H9 (cell line): ENCODE results near the gene PLA2G4E. TPM values are rescaled to one million over a fixed set of nuclear protein-coding genes. Genes with fewer than 3 reads are reported as not detected.
A peak's percentile ranks its signal among the peaks of the same experiment; 100 is the strongest.

ENCODE experiments used
- DNase-seq: peaks from one replicate; pipeline ENCODE4 v3.0.0-alpha.2; 2017
- H2AFZ ChIP-seq: one replicate; pipeline ENCODE4 v1.6.1; 2013; ENCODE audit warnings: mild to moderate bottlenecking, low read length, control low read depth, moderate library complexity
- H2AK5ac ChIP-seq: 2 replicates; pipeline ENCODE4 v1.6.1; 2013; ENCODE audit warnings: low read length, control low read depth, mixed read lengths; ENCODE audit not compliant: insufficient read length
- H2BK120ac ChIP-seq: one replicate; pipeline ENCODE4 v1.6.1; 2013; ENCODE audit warnings: low read depth, mild to moderate bottlenecking, low read length, control low read depth, inconsistent platforms; ENCODE audit not compliant: poor library complexity, severe bottlenecking
- H2BK12ac ChIP-seq: 2 replicates; pipeline ENCODE4 v1.6.1; 2013; ENCODE audit warnings: low read length, control low read depth, mixed read lengths, low read depth; ENCODE audit not compliant: insufficient read length
- H2BK15ac ChIP-seq: 2 replicates; pipeline ENCODE4 v1.6.1; 2013; ENCODE audit warnings: low read depth, low read length, control low read depth
- H2BK20ac ChIP-seq: one replicate; pipeline ENCODE4 v1.6.1; 2013; ENCODE audit warnings: low read depth, mild to moderate bottlenecking, low read length, control low read depth, inconsistent platforms; ENCODE audit not compliant: poor library complexity, severe bottlenecking
- H2BK5ac ChIP-seq: 2 replicates; pipeline ENCODE4 v1.6.1; 2013; ENCODE audit warnings: low read length, control low read depth, mixed read lengths; ENCODE audit not compliant: insufficient read length
- H3K14ac ChIP-seq: 2 replicates; pipeline ENCODE4 v1.6.1; 2013; ENCODE audit warnings: low read length, control low read depth; ENCODE audit not compliant: insufficient read depth
- H3K18ac ChIP-seq: 2 replicates; pipeline ENCODE4 v1.6.1; 2013; ENCODE audit warnings: low read depth, mild to moderate bottlenecking, mixed read lengths, low read length, control low read depth; ENCODE audit not compliant: insufficient read length
- H3K23ac ChIP-seq: 2 replicates; pipeline ENCODE4 v1.6.1; 2013; ENCODE audit warnings: low read length, control low read depth, mixed read lengths, low read depth; ENCODE audit not compliant: insufficient read length
- H3K23me2 ChIP-seq: 2 replicates; pipeline ENCODE4 v1.6.1; 2013; ENCODE audit warnings: low read depth, mild to moderate bottlenecking, mixed read lengths, low read length, control low read depth; ENCODE audit not compliant: insufficient read length, poor library complexity, severe bottlenecking
- H3K27ac ChIP-seq: 2 replicates; pipeline ENCODE4 v1.5.1; 2013; ENCODE audit warnings: low read length, control low read depth, mixed read lengths, low read depth; ENCODE audit not compliant: insufficient read length
- H3K27me3 ChIP-seq: 2 replicates; pipeline ENCODE4 v1.6.1; 2013; ENCODE audit warnings: low read length, control low read depth, inconsistent platforms; ENCODE audit not compliant: insufficient read depth
- H3K4ac ChIP-seq: 2 replicates; pipeline ENCODE4 v1.6.1; 2013; ENCODE audit warnings: low read depth, mild to moderate bottlenecking, control low read depth, inconsistent platforms, low read length, moderate library complexity
- H3K4me1 ChIP-seq: 2 replicates; pipeline ENCODE4 v1.6.1; 2013; ENCODE audit warnings: low read length, control low read depth, inconsistent platforms; ENCODE audit not compliant: insufficient read depth
- H3K4me2 ChIP-seq: 2 replicates; pipeline ENCODE4 v1.6.1; 2013; ENCODE audit warnings: low read length, control low read depth, mixed read lengths; ENCODE audit not compliant: insufficient read length, insufficient read depth
- H3K56ac ChIP-seq: 2 replicates; pipeline ENCODE4 v1.6.1; 2013; ENCODE audit warnings: low read depth, mild to moderate bottlenecking, mixed read lengths, low read length, control low read depth; ENCODE audit not compliant: insufficient read length
- H3K79me1 ChIP-seq: 2 replicates; pipeline ENCODE4 v1.6.1; 2013; ENCODE audit warnings: low read depth, mild to moderate bottlenecking, moderate library complexity, low read length, control low read depth, inconsistent platforms; ENCODE audit not compliant: insufficient read depth, poor library complexity, severe bottlenecking
- H3K79me2 ChIP-seq: 2 replicates; pipeline ENCODE4 v1.6.1; 2013; ENCODE audit warnings: low read length, control low read depth, inconsistent platforms; ENCODE audit not compliant: insufficient read depth
- H3K9ac ChIP-seq: 2 replicates; pipeline ENCODE4 v1.6.1; 2013; ENCODE audit warnings: low read length, control low read depth, mixed read lengths; ENCODE audit not compliant: insufficient read length; ENCODE audit errors: extremely low read depth
- H3K9me3 ChIP-seq: one replicate; pipeline ENCODE4 v1.6.1; 2013; ENCODE audit warnings: low read depth, low read length, inconsistent platforms; ENCODE audit not compliant: control insufficient read depth
- H3T11ph ChIP-seq: one replicate; pipeline ENCODE4 v1.6.1; 2013; ENCODE audit warnings: mild to moderate bottlenecking, low read length, control low read depth, inconsistent platforms
- H4K20me1 ChIP-seq: one replicate; pipeline ENCODE4 v1.6.1; 2013; ENCODE audit not compliant: control insufficient read depth, insufficient read length, insufficient read depth
- H4K5ac ChIP-seq: 2 replicates; pipeline ENCODE4 v1.6.1; 2013; ENCODE audit warnings: low read depth, mild to moderate bottlenecking, mixed read lengths, low read length, control low read depth; ENCODE audit not compliant: insufficient read length
- H4K8ac ChIP-seq: replicated peaks from 2 replicates; pipeline ENCODE4 v1.6.1; 2013; ENCODE audit warnings: low read length, control low read depth, mixed read lengths, low read depth; ENCODE audit not compliant: insufficient read length
- H4K91ac ChIP-seq: 2 replicates; pipeline ENCODE4 v1.6.1; 2013; ENCODE audit warnings: low read depth, mild to moderate bottlenecking, moderate library complexity, mixed read lengths, low read length, control low read depth; ENCODE audit not compliant: insufficient read length
- H3K27ac Mint-ChIP-seq, 3 experiments: 2 replicates in 2 of 3; 3 replicates in 1 of 3; pipeline ENCODE4 v1.8.0; 2020 to 2021; ENCODE audit warnings: mixed read lengths in 3 of 3, mild to moderate bottlenecking in 1 of 3, moderate library complexity in 1 of 3
- H3K27me3 Mint-ChIP-seq: 2 replicates; pipeline ENCODE4 v1.8.0; 2021; ENCODE audit warnings: low read depth, mild to moderate bottlenecking, moderate library complexity, mixed read lengths
- H3K36me3 Mint-ChIP-seq, 3 experiments: 2 replicates in 2 of 3; 3 replicates in 1 of 3; pipeline ENCODE4 v1.8.0; 2020 to 2021; ENCODE audit warnings: low read depth in 3 of 3, mixed read lengths in 3 of 3; ENCODE audit not compliant: insufficient read depth in 1 of 3
- H3K4me1 Mint-ChIP-seq, 2 experiments: 2 replicates each; pipeline ENCODE4 v1.8.0; 2020; ENCODE audit warnings: mixed read lengths in 2 of 2
- H3K4me3 Mint-ChIP-seq, 2 experiments: 2 replicates in 1 of 2; 3 replicates in 1 of 2; pipeline ENCODE4 v1.8.0; 2020 to 2021; ENCODE audit warnings: mild to moderate bottlenecking in 2 of 2, mixed read lengths in 2 of 2, moderate library complexity in 1 of 2
- H3K9me3 Mint-ChIP-seq, 2 experiments: 2 replicates in 1 of 2; 3 replicates in 1 of 2; pipeline ENCODE4 v1.8.0; 2020; ENCODE audit warnings: mild to moderate bottlenecking in 2 of 2, mixed read lengths in 2 of 2, moderate library complexity in 1 of 2
- CTCF ChIP-seq: fragments of 200-600 bp; sonication (generic); conservative IDR thresholded peaks from 3 replicates; pipeline ENCODE4 v1.8.0; 2021; ENCODE audit warnings: antibody characterized with exemption, mild to moderate bottlenecking
- WGBS: extraction: QIAGEN DNeasy Blood & Tissue Kit; methylation state at CpG from one replicate; pipeline ENCODE4 v1.1.7; 2013; ENCODE audit warnings: missing lambda C conversion rate, low lambda C conversion rate, mixed read lengths; ENCODE audit not compliant: insufficient read length; ENCODE audit errors: extremely low coverage; 5-methylcytosine and 5-hydroxymethylcytosine counted together
- total RNA-seq: library from RNA; stranded (reverse); gene quantifications from 2 replicates; pipeline ENCODE4 v1.2.1, GENCODE V29; 2021

Gene PLA2G4E
- total RNA-seq, 1 experiment from 2014 or later, result not detected

- no peak for TF ChIP-seq CTCF
- Histone ChIP-seq H2AK5ac (no peak overlapping the region), H3K4me1 (peaks cover 10% of the 10 kb centered on the region; the same call in 1 of the 2 replicates), H2BK20ac (no peak overlapping the region), H2BK12ac (no peak overlapping the region), H4K8ac (no peak overlapping the region), H3K18ac (no peak overlapping the region), H3K9ac (no peak overlapping the region), H4K20me1 (no peaks in the 10 kb centered on the region), H3T11ph (no peak overlapping the region), H3K56ac (no peak overlapping the region), H3K79me2 (no peaks in the 10 kb centered on the region), H2BK15ac (no peak overlapping the region), H4K5ac (no peak overlapping the region), H3K23ac (no peak overlapping the region), H3K27ac (no peak overlapping the region), H3K79me1 (no peaks in the 10 kb centered on the region), H2AFZ (no peak overlapping the region), H3K4ac (no peak overlapping the region), H3K23me2 (no peaks in the 10 kb centered on the region), H2BK120ac (no peak overlapping the region), H3K9me3 (no peaks in the 10 kb centered on the region), H3K14ac (no peak overlapping the region), H3K27me3 (no peaks in the 10 kb centered on the region), H4K91ac (no peak overlapping the region), H2BK5ac (no peak overlapping the region), H3K4me2 (no peak overlapping the region)
- Mint-ChIP-seq H3K4me3 (no peak overlapping the region), H3K36me3 (peaks cover 0 to 24% (median 24%) of the 10 kb centered on the region in 3 experiments; a peak in 6 of 7 replicates), H3K9me3 (no peaks in the 10 kb centered on the region; a peak in 1 of 5 replicates), H3K4me1 (peaks cover 28 to 37% of the 10 kb centered on the region in 2 experiments), H3K27ac (peak overlapping the region in 2 of 3 experiments; percentile 59 to 84; a peak in 4 of 7 replicates), H3K27me3 (no peaks in the 10 kb centered on the region)
- WGBS, result no CpG with 5 or more reads among the region's 19 CpGs
- no peak for DNase-seq
Observed at GRCh38 chr15:41936649-41937567, 83.9 kb downstream of the PLA2G4E start.
